HG02981 (cell line): ENCODE measurements around the gene CLGN.
A peak's percentile ranks its signal among the peaks of the same experiment; 100 is the strongest.
"Not testable (repeated sequence)": the region's sequence is repeated elsewhere in the genome, so short reads cannot be mapped to it uniquely, and the experiment has no call there.

Source experiments
- ATAC-seq: cut with Tn5 transposase; IDR thresholded peaks from one replicate; pipeline ENCODE4 v1.9.1; 2021; ENCODE audit warnings: mild to moderate bottlenecking, moderate library complexity; ENCODE audit not compliant: unreplicated experiment

CLGN gene

GRCh38 chr4:140427106-140427918 lies at the start of gene CLGN:
Gene CLGN, minus strand, starts transcription at chr4:140427648. Its CDS starts 14,570 bp downstream, at chr4:140413078.
- peak; percentile 74 for ATAC-seq

- ATAC-seq = no peak
Measured at GRCh38 chr4:140472156-140472555, 44.7 kb upstream of the CLGN start.

- ATAC-seq = no peak
Measured at GRCh38 chr4:140469791-140470733, 42.6 kb upstream of the CLGN start.

GRCh38 chr4:140466146-140466545 lies 38.7 kb upstream of the CLGN start:
- no peak for ATAC-seq

- no peak for ATAC-seq
Measured at GRCh38 chr4:140463614-140464013, 36.2 kb upstream of the CLGN start.

- ATAC-seq = no peak
Measured at GRCh38 chr4:140463182-140463581, 35.7 kb upstream of the CLGN start.

GRCh38 chr4:140450352-140450751 lies 22.9 kb upstream of the CLGN start:
- ATAC-seq = no peak

- no peak for ATAC-seq
Measured at GRCh38 chr4:140448830-140449229, 21.4 kb upstream of the CLGN start.

GRCh38 chr4:140448162-140448561 lies 20.7 kb upstream of the CLGN start:
- ATAC-seq = no peak

GRCh38 chr4:140444347-140444746 lies 16.9 kb upstream of the CLGN start:
- not testable (repeated sequence) for ATAC-seq

- ATAC-seq = no peak
Measured at GRCh38 chr4:140439644-140440142, 12.2 kb upstream of the CLGN start.

- no peak for ATAC-seq
Measured at GRCh38 chr4:140427919-140428471, 547 bp upstream of the CLGN start.

GRCh38 chr4:140426610-140427105 lies 790 bp downstream of the CLGN start:
- ATAC-seq = peak; percentile 17

GRCh38 chr4:140423106-140423505 lies 4.3 kb downstream of the CLGN start:
- ATAC-seq = no peak

- ATAC-seq = not testable (repeated sequence)
Measured at GRCh38 chr4:140413130-140413969, 14.1 kb downstream of the CLGN start.

- ATAC-seq = no peak
Measured at GRCh38 chr4:140408974-140409373, 18.5 kb downstream of the CLGN start.

GRCh38 chr4:140406292-140406691 lies 21.2 kb downstream of the CLGN start:
- no peak for ATAC-seq

- no peak for ATAC-seq
Measured at GRCh38 chr4:140400111-140400510, 27.3 kb downstream of the CLGN start.

GRCh38 chr4:140395668-140396067 lies 31.8 kb downstream of the CLGN start:
- ATAC-seq = no peak

- ATAC-seq = no peak
Measured at GRCh38 chr4:140388015-140388414, 39.4 kb downstream of the CLGN start.
